Measurements from ENCODE around the gene C2orf76. TPM values are rescaled to one million over a fixed set of nuclear protein-coding genes. Genes with fewer than 3 reads are reported as not detected.

Gene C2orf76
- total and polyA plus RNA-seq, 2 experiments from 2014 or later, result 5.8 to 21.6 TPM

- H3K4me1 Mint-ChIP-seq, result peaks cover 47% of the 10 kb centered on the region
- H3K4me3 Mint-ChIP-seq, result no peak overlapping the region
- no peaks in the 10 kb centered on the region for H3K79me2 ChIP-seq (replicated peaks; ENCODE audit: insufficient read depth)
- no peaks in the 10 kb centered on the region for H3K9me2 ChIP-seq (ENCODE audit: insufficient read depth)
- H3K4me2 ChIP-seq, result 0 out of 2 replicates have a peak overlapping the region, but pooled peaks have one; percentile 7
- no peaks in the 10 kb centered on the region for H3K36me3 Mint-ChIP-seq (ENCODE audit: low read depth)
- peaks cover 22% of the 10 kb centered on the region for H3K4me1 ChIP-seq (ENCODE audit: insufficient read depth)
- no peak overlapping the region for H3K27ac ChIP-seq (ENCODE audit: low read depth)
- peaks cover 2% of the 10 kb centered on the region for H3K27me3 Mint-ChIP-seq (ENCODE audit: insufficient read depth, low read depth, poor library complexity)
- no peak overlapping the region for H3K27ac Mint-ChIP-seq
- H3F3A ChIP-seq (replicated peaks; ENCODE audit: low read depth), result no peaks in the 10 kb centered on the region
- H3K9me3 Mint-ChIP-seq, result no peaks in the 10 kb centered on the region
- H3K27me3 ChIP-seq (ENCODE audit: insufficient read depth), result no peaks in the 10 kb centered on the region
- no peaks in the 10 kb centered on the region for H4K20me1 ChIP-seq (replicated peaks; ENCODE audit: insufficient read depth)
- H2AFZ ChIP-seq, result 0 out of 2 replicates have a peak overlapping the region, but pooled peaks have one; percentile 8
- TF ChIP-seq CREB1 (CRISPR knock-in tag; IDR thresholded peaks at IDR 0.05; ENCODE audit: low read depth), result no peak
- no peak for TF ChIP-seq ZNF331 (CRISPR knock-in tag; IDR thresholded peaks at IDR 0.05; ENCODE audit: low read depth)
- no peak for TF ChIP-seq EZH2phosphoT487 (IDR thresholded peaks at IDR 0.05; ENCODE audit: unreplicated experiment)
- no peak for TF ChIP-seq NANOG (IDR thresholded peaks at IDR 0.05; ENCODE audit: borderline replicate concordance)
- TF ChIP-seq, protein P1, sequence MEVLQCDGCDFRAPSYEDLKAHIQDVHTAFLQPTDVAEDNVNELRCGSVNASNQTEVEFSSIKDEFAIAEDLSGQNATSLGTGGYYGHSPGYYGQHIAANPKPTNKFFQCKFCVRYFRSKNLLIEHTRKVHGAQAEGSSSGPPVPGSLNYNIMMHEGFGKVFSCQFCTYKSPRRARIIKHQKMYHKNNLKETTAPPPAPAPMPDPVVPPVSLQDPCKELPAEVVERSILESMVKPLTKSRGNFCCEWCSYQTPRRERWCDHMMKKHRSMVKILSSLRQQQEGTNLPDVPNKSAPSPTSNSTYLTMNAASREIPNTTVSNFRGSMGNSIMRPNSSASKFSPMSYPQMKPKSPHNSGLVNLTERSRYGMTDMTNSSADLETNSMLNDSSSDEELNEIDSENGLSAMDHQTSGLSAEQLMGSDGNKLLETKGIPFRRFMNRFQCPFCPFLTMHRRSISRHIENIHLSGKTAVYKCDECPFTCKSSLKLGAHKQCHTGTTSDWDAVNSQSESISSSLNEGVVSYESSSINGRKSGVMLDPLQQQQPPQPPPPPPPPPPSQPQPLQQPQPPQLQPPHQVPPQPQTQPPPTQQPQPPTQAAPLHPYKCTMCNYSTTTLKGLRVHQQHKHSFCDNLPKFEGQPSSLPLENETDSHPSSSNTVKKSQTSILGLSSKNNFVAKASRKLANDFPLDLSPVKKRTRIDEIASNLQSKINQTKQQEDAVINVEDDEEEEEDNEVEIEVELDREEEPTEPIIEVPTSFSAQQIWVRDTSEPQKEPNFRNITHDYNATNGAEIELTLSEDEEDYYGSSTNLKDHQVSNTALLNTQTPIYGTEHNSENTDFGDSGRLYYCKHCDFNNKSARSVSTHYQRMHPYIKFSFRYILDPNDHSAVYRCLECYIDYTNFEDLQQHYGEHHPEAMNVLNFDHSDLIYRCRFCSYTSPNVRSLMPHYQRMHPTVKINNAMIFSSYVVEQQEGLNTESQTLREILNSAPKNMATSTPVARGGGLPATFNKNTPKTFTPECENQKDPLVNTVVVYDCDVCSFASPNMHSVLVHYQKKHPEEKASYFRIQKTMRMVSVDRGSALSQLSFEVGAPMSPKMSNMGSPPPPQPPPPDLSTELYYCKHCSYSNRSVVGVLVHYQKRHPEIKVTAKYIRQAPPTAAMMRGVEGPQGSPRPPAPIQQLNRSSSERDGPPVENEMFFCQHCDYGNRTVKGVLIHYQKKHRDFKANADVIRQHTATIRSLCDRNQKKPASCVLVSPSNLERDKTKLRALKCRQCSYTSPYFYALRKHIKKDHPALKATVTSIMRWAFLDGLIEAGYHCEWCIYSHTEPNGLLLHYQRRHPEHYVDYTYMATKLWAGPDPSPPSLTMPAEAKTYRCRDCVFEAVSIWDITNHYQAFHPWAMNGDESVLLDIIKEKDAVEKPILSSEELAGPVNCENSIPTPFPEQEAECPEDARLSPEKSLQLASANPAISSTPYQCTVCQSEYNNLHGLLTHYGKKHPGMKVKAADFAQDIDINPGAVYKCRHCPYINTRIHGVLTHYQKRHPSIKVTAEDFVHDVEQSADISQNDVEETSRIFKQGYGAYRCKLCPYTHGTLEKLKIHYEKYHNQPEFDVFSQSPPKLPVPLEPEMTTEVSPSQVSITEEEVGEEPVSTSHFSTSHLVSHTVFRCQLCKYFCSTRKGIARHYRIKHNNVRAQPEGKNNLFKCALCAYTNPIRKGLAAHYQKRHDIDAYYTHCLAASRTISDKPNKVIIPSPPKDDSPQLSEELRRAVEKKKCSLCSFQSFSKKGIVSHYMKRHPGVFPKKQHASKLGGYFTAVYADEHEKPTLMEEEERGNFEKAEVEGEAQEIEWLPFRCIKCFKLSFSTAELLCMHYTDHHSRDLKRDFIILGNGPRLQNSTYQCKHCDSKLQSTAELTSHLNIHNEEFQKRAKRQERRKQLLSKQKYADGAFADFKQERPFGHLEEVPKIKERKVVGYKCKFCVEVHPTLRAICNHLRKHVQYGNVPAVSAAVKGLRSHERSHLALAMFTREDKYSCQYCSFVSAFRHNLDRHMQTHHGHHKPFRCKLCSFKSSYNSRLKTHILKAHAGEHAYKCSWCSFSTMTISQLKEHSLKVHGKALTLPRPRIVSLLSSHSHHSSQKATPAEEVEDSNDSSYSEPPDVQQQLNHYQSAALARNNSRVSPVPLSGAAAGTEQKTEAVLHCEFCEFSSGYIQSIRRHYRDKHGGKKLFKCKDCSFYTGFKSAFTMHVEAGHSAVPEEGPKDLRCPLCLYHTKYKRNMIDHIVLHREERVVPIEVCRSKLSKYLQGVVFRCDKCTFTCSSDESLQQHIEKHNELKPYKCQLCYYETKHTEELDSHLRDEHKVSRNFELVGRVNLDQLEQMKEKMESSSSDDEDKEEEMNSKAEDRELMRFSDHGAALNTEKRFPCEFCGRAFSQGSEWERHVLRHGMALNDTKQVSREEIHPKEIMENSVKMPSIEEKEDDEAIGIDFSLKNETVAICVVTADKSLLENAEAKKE (CRISPR knock-in tag; IDR thresholded peaks at IDR 0.05), result no peak
- TF ChIP-seq REST (IDR thresholded peaks at IDR 0.05; ENCODE audit: unreplicated experiment), result no peak
- no peak for TF ChIP-seq ZNF114 (CRISPR knock-in tag; IDR thresholded peaks at IDR 0.05)
- no peak for TF ChIP-seq ETS1 (IDR thresholded peaks at IDR 0.05)
- no peak for TF ChIP-seq POLR2AphosphoS5 (IDR thresholded peaks at IDR 0.05; ENCODE audit: low read depth)
- TF ChIP-seq JUNB (IDR thresholded peaks at IDR 0.05; ENCODE audit: unreplicated experiment), result no peak
- TF ChIP-seq CTCF (conservative IDR thresholded peaks at IDR 0.05; ENCODE audit: low read depth in 2 of 2), result no peak
- TF ChIP-seq EZH2 (IDR thresholded peaks at IDR 0.05; ENCODE audit: low read depth, unreplicated experiment), result no peak
- no peak for TF ChIP-seq STAT1 (IDR thresholded peaks at IDR 0.05; ENCODE audit: unreplicated experiment)
- H3K36me3 ChIP-seq (ENCODE audit: insufficient read depth), result no peaks in the 10 kb centered on the region
- peak; percentile 30 for DNase-seq (ENCODE audit: low spot score)
- H3K4me3 ChIP-seq, result no peak overlapping the region
- peak; percentile 80 for ATAC-seq
Measured at GRCh38 chr2:119307419-119308140, 59.1 kb downstream of the C2orf76 start.

Data from GM23338 (cell line).